Retina (tissue), 1 donor: ENCODE data around the gene ADAT3.
"Not testable (repeated sequence)": the region's sequence is repeated elsewhere in the genome, so short reads cannot be mapped to it uniquely, and the experiment has no call there.

Source experiments
- DNase-seq: peaks from one replicate; pipeline ENCODE4 v3.0.0-alpha.2; 2016

Gene ADAT3

DNA sequence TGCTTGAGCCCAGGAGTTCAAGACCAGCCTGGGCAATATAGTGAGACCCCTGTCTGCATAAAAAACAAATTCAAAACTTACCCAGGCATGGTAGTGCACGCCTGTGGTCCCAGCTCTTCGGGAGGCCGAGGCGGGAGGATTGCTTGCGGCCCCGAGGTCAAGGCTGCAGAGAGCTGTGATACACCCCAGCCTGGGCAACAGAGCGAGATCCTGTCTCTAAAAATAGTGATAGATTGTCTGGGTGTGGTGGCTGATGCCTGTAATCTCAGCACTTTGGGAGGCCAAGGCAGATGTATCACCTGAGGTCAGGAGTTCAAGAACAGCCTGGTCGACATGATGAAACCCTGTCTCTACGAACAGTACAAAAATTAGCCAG lies 37.9 kb upstream of the ADAT3 start:
- DNase-seq = no peak

DNA sequence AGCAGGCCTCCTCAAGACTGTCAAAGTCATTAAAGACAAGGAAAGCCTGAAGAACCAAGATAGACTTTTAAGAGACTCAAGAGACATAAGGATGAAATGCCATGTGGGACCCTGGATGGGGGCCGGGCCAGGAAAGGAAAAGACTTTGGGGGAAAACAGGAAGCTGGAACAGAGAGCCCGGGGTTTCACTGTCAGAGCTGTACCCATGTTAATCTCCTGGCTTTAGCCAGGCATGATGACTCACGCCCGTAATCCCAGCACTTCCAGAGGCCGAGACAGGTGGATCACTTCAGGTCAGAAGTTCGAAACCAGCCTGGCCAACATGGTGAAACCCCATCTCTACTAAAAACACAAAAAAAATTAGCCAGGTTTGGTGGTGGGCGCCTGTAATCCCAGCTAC lies 36.2 kb upstream of the ADAT3 start:
- no peak for DNase-seq

DNA sequence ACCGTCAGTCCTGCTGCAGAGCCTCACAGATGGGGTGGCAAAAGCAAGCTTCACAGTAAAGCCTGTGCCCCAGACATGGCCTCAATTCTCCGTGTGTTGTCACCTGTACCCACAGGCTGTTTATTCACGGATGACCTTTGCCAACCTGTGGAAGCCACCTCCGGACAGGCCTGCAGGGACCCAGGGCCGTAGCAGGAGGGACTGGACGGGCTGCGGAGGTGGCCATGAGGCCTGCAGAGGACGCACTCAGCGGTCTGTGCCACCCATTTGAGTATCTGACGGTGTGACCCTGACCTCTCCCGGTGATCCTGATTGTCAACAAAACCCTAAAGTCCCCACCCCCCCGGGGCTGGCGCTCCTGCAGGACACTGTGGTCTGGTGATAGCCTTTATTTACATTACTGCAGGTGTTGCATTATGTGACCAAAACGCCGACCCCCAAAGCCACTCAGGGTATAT lies 34.0 kb upstream of the ADAT3 start:
- no peak for DNase-seq

DNA sequence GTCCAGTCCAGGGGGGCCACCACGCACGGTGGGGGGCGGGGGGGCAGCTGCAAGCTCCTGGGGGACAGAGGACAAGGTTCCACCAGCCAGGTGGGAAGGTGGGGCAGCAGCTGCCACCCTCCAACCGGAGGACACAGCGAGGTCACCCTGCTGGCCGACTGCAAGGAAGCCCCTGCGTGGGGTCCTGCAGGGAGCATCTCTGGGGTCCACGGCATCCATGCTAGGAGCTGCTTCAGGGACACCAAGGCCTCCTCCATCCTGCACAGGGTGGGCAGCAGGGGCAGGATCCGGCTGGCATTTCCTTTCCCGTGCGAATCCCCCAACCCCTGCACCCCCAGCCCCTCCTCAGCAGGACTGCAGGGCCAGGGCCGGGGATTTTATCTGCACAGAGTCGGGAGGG lies 33.6 kb upstream of the ADAT3 start:
- no peak for DNase-seq

- no peak for DNase-seq
Observed at GRCh38 chr19:1872807-1873523, 32.2 kb upstream of the ADAT3 start.

DNA sequence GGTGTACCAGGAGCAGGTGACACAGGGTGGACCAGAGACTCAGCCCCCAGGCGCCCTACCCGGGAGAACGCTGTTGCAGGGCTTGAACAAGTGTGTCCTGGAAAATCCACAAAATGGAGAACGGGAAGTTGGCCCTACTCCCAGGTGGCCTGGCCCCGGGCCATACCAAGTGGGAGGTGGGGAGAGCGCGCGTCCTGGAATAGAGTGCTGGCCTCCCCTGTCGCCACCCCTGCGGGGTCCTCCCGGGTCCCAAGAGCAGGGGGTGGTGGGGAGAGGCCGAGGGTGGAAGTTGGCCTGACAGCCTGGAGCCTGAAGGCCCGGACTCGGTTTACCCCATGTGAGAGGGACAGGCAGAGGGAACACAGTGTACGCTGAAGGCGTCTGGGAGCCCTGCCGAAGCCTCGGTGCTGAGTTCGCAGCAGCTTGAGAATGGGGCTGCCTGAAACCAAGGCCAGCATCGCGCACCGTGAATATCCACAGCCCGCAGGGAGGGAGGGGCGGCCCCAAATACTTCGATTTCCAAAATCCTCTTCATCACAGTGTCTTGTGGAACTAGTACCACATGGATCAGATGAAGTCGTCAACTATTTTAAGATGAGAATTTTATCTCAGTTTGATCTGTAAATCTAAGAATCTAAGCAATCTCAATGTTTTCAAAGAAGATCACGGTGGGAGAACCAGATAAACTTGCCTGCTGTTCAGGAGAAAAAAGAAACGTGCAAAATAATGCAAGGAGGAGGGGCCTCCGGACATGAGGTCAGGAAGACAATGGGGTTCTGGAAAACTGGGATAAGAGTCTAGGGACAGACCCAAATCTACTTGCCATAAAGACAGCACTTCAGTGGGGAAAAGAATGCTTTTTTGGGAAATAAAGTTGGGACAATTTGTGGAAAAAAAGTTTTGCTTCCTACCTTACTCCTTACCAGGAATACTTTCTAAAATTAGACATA lies 31.4 kb upstream of the ADAT3 start:
- no peak for DNase-seq

GRCh38 chr19:1874554-1875185 lies 30.5 kb upstream of the ADAT3 start:
- no peak for DNase-seq

DNA sequence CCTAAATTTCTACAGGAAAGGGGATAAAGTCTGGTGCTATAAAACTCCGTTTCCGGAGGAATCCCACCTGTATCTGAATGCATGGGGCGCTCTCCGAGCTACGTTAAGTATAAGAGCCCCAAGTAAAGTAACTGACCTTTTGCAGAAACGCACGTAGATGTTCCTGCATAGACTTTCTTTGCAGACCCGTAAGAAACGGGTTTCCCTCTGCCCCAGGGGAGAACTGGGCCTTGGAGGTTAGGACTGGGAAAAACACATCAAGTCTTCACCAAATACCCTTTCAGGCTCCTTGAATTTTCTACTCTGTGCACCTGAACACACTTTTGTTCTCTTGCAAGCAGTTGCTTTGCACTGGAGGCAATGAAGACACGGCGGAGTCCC lies 29.9 kb upstream of the ADAT3 start:
- not testable (repeated sequence) for DNase-seq

DNA sequence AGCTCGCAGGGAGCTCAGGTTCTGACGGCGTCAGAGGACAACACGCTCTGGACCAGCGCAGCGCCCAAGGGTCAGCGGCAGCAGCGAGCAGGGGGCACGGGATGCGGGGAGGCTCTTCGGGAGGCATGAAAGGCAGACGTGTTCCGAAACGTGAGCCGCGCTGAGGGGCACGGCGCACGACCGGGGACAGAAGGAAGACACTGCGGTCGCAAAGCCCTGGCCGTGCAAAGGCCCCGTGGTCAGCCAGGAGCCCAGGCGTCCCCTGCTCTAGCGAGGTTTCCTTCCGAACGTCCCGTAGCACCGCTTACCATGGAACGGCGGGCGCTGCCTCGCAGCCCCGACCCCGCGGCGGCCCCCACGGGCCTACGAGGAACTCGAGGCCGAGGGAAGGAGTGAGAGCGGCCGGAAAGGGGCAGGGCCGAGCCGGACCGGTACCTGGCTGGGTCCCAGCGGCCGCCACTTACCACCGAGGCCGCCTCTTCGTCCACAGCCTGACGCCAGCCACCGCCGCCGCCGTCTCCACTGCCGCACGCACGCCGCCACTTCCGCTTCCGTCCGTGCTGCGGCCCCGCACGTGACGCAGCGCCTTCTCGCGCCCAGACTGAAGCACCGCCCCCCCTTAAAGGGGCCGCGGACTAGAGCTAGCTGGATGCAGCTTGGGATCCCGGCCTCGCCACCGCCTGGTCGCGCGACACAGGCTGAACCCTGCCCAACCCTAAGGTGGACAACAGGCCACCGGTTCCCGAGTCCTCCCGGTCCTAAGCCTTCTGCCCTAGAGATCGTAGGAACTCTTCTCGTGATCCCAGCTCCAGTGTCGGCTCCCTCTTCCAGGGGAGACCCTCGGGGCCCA lies 29.3 kb upstream of the ADAT3 start:
- DNase-seq = peak; percentile 97

- DNase-seq = not testable (repeated sequence)
Observed at GRCh38 chr19:1876496-1877279, 28.5 kb upstream of the ADAT3 start.

GRCh38 chr19:1877280-1877660 lies 27.9 kb upstream of the ADAT3 start:
- DNase-seq = not testable (repeated sequence)

GRCh38 chr19:1878583-1878982 lies 26.6 kb upstream of the ADAT3 start:
- DNase-seq = not testable (repeated sequence)

GRCh38 chr19:1879982-1880381 lies 25.2 kb upstream of the ADAT3 start:
- not testable (repeated sequence) for DNase-seq

DNA sequence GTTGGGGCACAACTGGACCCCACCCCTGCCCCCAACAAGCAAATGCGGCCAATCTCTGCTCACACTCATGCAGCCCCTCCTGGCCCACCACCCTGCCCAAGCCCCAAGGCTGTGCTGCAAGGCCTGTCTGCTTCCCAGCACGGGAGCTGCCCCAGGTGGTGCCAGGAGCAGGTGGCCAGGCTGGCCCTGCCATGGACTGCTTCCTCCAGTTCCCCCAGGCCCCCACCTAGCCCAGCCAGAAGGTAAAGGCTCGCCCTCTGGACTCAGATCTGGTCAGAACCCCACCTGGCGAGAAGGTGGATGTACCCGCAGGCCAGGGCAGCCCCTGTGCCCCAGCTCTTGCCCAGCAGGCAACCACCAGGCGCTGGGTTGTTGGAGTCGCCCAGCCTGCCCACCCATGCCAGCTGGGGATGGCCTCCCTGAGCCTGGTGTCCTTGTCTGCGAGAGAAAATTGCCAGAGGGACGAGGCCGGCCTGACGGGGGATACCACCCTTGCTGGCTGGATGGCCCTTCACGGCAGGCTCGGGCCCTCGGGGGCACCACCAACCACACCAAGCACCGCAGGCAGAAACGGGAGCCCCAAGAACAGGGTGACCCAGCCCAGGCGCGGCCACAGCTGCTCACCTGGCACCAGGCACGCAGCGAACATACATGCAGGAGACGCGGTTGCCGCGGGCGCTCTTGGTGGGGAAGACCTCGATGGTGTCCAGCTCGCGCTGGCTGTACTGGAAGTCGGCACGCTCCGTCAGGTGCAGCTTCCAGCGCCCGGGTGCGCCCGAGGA lies 24.4 kb upstream of the ADAT3 start:
- DNase-seq = no peak

DNA sequence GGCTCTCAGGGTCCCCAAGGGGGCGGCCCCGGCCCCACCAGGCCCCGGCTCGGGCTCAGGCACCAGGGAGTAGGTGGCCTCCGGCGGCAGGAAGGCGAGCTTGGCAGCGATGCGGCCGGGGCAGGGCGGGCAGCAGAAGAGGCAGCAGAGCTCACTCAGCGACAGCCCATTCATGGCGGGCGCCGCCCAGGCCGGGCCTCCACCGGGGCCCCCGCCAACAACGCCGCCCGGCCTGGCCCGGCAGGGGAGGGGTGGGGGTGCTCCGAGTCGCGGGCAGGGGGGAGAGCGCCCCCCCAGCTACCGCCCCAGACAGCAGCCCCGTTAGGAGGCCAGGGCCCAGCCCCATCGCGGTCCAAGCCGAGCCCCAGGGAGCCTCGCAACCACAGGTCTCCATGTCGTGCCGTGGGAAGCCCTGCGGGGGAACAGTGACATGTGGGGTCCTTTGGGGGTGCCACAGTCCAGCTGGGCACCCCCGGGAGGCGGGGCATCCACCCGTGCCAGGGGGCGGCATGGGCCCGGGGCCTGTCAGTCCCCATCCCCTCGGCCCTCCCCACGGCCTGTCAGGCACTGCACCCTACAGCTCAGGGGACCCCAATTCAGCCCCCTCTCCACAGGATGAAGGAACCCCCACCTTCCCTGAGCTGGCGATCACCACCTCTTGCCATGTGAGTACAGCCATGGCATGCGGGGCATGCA lies 23.7 kb upstream of the ADAT3 start:
- DNase-seq = not testable (repeated sequence)

DNA sequence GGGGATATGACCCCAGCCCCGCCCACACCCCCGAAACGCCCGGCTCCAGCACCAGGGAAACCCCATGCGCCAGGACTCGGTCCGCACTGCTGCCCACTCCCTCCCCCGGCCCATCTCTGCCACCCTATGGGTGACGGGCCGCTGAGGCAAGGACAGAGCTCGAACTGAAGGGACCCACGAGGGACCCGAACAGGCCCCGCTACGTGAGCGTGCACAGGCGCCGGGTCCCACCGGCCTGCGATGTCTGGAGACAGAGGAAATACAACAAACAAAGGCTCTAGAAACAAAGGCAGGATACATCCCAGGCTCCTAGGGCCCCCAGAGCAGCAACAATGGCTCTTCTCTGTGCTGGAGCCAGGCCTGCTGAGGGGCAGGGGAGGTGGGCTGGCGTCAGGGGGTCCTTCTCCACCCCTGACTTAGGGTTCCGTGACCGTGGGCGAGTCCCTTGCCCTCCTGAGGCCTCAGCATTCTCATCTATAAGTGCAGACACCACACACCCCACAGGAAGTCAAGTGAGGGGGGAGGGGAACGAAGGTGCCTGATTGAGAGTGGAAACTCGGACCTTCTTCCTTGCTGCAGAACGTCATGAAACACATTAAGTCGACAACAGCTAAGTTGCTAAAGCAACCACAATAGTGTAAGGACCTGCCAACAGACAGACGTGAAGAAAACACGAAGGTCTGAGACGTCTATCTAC lies 23.0 kb upstream of the ADAT3 start:
- no peak for DNase-seq

DNA sequence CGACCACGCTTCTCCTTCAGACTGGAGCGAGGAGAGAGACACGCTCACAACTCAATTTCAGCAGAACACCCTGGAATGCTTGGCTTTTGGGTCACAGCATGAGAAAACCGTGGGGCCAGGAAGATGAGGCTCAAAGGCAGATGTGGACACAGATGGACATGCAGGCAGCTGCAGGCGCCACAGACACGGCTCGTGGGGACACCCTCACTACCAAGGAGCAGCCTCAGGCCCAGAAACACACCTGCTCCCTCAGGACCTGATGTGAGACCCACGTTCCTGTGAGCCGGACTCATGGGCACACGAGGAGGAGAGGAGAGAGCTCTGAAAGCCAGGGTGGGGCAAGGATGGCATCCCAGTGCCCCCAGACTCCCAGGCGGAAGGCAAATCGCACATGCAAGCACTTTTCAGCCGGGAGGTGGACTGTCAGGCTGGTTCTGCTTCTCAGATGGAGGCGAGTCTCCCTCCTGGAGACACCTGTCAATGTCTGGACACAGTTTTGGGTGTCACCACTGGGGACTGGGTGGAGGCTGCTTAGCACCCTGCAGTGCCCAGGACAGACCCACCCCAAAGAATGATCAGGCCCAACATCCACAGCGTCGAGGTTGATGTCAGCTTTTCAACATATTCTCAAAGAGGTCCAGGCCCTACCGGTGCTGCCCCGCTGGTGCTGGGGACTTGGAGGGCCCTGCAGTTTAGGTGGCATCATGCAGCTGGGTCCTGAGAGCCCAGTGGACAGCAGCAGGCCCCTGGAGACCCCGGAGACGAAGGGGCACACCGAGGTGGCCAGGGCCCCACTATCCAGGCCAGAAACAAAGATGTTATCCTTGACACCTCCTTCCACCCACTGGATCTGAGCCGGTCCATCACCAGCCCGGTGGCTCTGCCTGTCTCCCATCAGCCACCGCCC lies 22.2 kb upstream of the ADAT3 start:
- no peak for DNase-seq

- DNase-seq = no peak
Observed at GRCh38 chr19:1883784-1884183, 21.4 kb upstream of the ADAT3 start.

- DNase-seq = no peak
Observed at GRCh38 chr19:1884291-1884718, 20.9 kb upstream of the ADAT3 start.
